ENCODE results near the gene UNCX. TPM values are rescaled to one million over a fixed set of nuclear protein-coding genes. Genes with fewer than 3 reads are reported as not detected.

The UNCX gene
- total RNA-seq, 1 experiment from 2014 or later, result not detected

DNA sequence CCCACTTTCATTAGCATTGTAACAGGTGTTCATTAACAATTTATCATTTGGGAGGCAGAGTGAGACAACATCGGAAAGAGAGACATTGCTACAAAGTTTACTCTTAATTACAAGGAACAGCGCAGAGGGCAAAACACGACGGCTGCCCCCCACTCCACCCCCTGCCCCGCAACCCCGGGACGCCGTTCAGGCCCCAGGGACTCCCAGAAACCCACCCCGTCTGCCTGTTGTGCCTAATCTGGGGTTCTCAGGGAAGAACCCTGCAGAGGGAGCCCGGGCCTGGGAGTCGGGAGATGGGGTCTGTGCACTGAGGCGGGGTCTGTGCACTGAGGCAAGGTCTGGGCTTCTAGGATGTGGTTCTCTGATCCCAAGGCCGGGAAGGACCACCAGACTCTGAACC lies 25.2 kb downstream of the UNCX start:
- ChIA-PET POLR2A (no interaction called here), CTCF (no interaction called here), RAD21 (ENCODE audit: low non-redundant PET in 1 of 2, low total read pairs in 2 of 2, uncharacterized antibody in 2 of 2, unreplicated experiment in 2 of 2) (no interaction called here)
- no peaks in the 10 kb centered on the region for H3K79me2 ChIP-seq (ENCODE audit: insufficient read depth, low read length)
- no TSS peak for BruUV-seq (replicated peaks)
- H3K9me2 ChIP-seq (ENCODE audit: insufficient read depth), result no peaks in the 10 kb centered on the region
- no peaks in the 10 kb centered on the region for H3K27me3 ChIP-seq (ENCODE audit: insufficient read depth, low read length)
- intact Hi-C loops (cut with micrococcal nuclease), result no loop called here
- ATAC-seq, result no peak
- no peak overlapping the region for H2AFZ ChIP-seq (ENCODE audit: low read depth, low read length, poor library complexity, severe bottlenecking)
- no peak overlapping the region for H3K27ac ChIP-seq (ENCODE audit: low read depth, low read length)
- H3K4me1 ChIP-seq (ENCODE audit: control insufficient read depth in 1 of 2, insufficient read depth in 2 of 2, low read length in 2 of 2), result no peaks in the 10 kb centered on the region
- H3K9ac ChIP-seq (ENCODE audit: low read length), result no peak overlapping the region
- no peak overlapping the region for H3K4me2 ChIP-seq (ENCODE audit: low read length)
- H3K4me3 ChIP-seq (replicated peaks in 1 of 2; ENCODE audit: low read depth in 1 of 2, low read length in 2 of 2), result no peak overlapping the region
- H3K9me3 ChIP-seq (ENCODE audit: control insufficient read depth in 1 of 2, insufficient read depth in 1 of 2, low read depth in 1 of 2, low read length in 2 of 2), result no peaks in the 10 kb centered on the region
- H3K36me3 ChIP-seq (ENCODE audit: control insufficient read depth in 1 of 2, insufficient read depth in 2 of 2, low read length in 2 of 2), result no peaks in the 10 kb centered on the region
- no peaks in the 10 kb centered on the region for H4K20me1 ChIP-seq (ENCODE audit: insufficient read depth)
- TF ChIP-seq EZH2phosphoT487 (IDR thresholded peaks at IDR 0.05; ENCODE audit: borderline replicate concordance) (no peak), ZFX (IDR thresholded peaks at IDR 0.05) (no peak), POLR2AphosphoS5 (IDR thresholded peaks at IDR 0.05; ENCODE audit: low read depth, low read length) (no peak), CEBPB (IDR thresholded peaks at IDR 0.05; ENCODE audit: low read depth) (no peak), SP1 (IDR thresholded peaks at IDR 0.05; ENCODE audit: low read depth) (no peak), EGR1 (IDR thresholded peaks at IDR 0.05; ENCODE audit: low read depth) (no peak), CBX3 (IDR thresholded peaks at IDR 0.05; ENCODE audit: low read depth) (no peak), SRF (IDR thresholded peaks at IDR 0.05; ENCODE audit: low read depth) (no peak)
- TF ChIP-seq, protein P1, sequence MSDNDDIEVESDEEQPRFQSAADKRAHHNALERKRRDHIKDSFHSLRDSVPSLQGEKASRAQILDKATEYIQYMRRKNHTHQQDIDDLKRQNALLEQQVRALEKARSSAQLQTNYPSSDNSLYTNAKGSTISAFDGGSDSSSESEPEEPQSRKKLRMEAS (IDR thresholded peaks at IDR 0.05), result no peak
- TF ChIP-seq, protein P2, sequence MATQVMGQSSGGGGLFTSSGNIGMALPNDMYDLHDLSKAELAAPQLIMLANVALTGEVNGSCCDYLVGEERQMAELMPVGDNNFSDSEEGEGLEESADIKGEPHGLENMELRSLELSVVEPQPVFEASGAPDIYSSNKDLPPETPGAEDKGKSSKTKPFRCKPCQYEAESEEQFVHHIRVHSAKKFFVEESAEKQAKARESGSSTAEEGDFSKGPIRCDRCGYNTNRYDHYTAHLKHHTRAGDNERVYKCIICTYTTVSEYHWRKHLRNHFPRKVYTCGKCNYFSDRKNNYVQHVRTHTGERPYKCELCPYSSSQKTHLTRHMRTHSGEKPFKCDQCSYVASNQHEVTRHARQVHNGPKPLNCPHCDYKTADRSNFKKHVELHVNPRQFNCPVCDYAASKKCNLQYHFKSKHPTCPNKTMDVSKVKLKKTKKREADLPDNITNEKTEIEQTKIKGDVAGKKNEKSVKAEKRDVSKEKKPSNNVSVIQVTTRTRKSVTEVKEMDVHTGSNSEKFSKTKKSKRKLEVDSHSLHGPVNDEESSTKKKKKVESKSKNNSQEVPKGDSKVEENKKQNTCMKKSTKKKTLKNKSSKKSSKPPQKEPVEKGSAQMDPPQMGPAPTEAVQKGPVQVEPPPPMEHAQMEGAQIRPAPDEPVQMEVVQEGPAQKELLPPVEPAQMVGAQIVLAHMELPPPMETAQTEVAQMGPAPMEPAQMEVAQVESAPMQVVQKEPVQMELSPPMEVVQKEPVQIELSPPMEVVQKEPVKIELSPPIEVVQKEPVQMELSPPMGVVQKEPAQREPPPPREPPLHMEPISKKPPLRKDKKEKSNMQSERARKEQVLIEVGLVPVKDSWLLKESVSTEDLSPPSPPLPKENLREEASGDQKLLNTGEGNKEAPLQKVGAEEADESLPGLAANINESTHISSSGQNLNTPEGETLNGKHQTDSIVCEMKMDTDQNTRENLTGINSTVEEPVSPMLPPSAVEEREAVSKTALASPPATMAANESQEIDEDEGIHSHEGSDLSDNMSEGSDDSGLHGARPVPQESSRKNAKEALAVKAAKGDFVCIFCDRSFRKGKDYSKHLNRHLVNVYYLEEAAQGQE (IDR thresholded peaks at IDR 0.05; ENCODE audit: low read depth), result no peak
- TF ChIP-seq, protein P3, sequence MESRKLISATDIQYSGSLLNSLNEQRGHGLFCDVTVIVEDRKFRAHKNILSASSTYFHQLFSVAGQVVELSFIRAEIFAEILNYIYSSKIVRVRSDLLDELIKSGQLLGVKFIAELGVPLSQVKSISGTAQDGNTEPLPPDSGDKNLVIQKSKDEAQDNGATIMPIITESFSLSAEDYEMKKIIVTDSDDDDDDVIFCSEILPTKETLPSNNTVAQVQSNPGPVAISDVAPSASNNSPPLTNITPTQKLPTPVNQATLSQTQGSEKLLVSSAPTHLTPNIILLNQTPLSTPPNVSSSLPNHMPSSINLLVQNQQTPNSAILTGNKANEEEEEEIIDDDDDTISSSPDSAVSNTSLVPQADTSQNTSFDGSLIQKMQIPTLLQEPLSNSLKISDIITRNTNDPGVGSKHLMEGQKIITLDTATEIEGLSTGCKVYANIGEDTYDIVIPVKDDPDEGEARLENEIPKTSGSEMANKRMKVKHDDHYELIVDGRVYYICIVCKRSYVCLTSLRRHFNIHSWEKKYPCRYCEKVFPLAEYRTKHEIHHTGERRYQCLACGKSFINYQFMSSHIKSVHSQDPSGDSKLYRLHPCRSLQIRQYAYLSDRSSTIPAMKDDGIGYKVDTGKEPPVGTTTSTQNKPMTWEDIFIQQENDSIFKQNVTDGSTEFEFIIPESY (IDR thresholded peaks at IDR 0.05; ENCODE audit: extremely low read depth, insufficient replicate concordance, low read length), result no peak
- DNase-seq (ENCODE audit: low read depth, low spot score), result no peak

All from HCT116 (cell line).